ENCODE results near the gene SPOCK1.

The SPOCK1 gene

GRCh38 chr5:137099651-137100050 is 399.5 kb downstream of the SPOCK1 start:
- TF ChIP-seq SPI1 (IDR thresholded peaks at IDR 0.05; ENCODE audit: borderline replicate concordance, low read depth) (no peak), GABPA (IDR thresholded peaks at IDR 0.05; ENCODE audit: low read depth) (no peak), POLR2AphosphoS5 (IDR thresholded peaks at IDR 0.05; ENCODE audit: low read depth) (no peak)
- H3K27me3 ChIP-seq (ENCODE audit: insufficient read depth, poor library complexity, severe bottlenecking), result no peaks in the 10 kb centered on the region
- no peak overlapping the region for H3K4me3 ChIP-seq (replicated peaks; ENCODE audit: insufficient read depth, low read length)
- DNase-seq (ENCODE audit: low read depth in 1 of 2, low spot score in 1 of 2), result no peak
- no peak overlapping the region for H3K27ac ChIP-seq (replicated peaks)

- TF ChIP-seq CTCF (IDR thresholded peaks at IDR 0.05; ENCODE audit: insufficient read depth, low read length), result no peak
- TF ChIP-seq REST (IDR thresholded peaks at IDR 0.05; ENCODE audit: insufficient replicate concordance, low read depth), result no peak
- no peak for TF ChIP-seq GABPA (IDR thresholded peaks at IDR 0.05; ENCODE audit: low read depth)
- no peak for TF ChIP-seq SPI1 (IDR thresholded peaks at IDR 0.05; ENCODE audit: borderline replicate concordance, low read depth)
- Histone ChIP-seq H3K27me3 (ENCODE audit: insufficient read depth, poor library complexity, severe bottlenecking) (no peaks in the 10 kb centered on the region), H3K4me3 (replicated peaks; ENCODE audit: insufficient read depth, low read length) (no peak overlapping the region), H3K27ac (replicated peaks) (no peak overlapping the region)
- DNase-seq (ENCODE audit: low read depth in 1 of 2, low spot score in 1 of 2), result no peak
These were observed 400.5 kb downstream of the SPOCK1 start for GRCh38 chr5:137098663-137099062.

- Histone ChIP-seq H3K4me3 (replicated peaks; ENCODE audit: insufficient read depth, low read length) (no peak overlapping the region), H3K27ac (replicated peaks) (no peak overlapping the region), H3K27me3 (ENCODE audit: insufficient read depth, poor library complexity, severe bottlenecking) (no peaks in the 10 kb centered on the region)
- DNase-seq (ENCODE audit: low read depth in 1 of 2, low spot score in 1 of 2), result no peak
- TF ChIP-seq SPI1 (IDR thresholded peaks at IDR 0.05; ENCODE audit: borderline replicate concordance, low read depth) (no peak), REST (IDR thresholded peaks at IDR 0.05; ENCODE audit: insufficient replicate concordance, low read depth) (no peak), POLR2AphosphoS5 (IDR thresholded peaks at IDR 0.05; ENCODE audit: low read depth) (no peak), GABPA (IDR thresholded peaks at IDR 0.05; ENCODE audit: low read depth) (no peak), CTCF (IDR thresholded peaks at IDR 0.05; ENCODE audit: insufficient read depth, low read length) (no peak)
These were observed 400.9 kb downstream of the SPOCK1 start for GRCh38 chr5:137098238-137098637.

- DNase-seq (ENCODE audit: low read depth in 1 of 2, low spot score in 1 of 2), result no peak
- TF ChIP-seq POLR2AphosphoS5 (IDR thresholded peaks at IDR 0.05; ENCODE audit: low read depth) (no peak), SPI1 (IDR thresholded peaks at IDR 0.05; ENCODE audit: borderline replicate concordance, low read depth) (no peak), CTCF (IDR thresholded peaks at IDR 0.05; ENCODE audit: insufficient read depth, low read length) (no peak), REST (IDR thresholded peaks at IDR 0.05; ENCODE audit: insufficient replicate concordance, low read depth) (no peak), GABPA (IDR thresholded peaks at IDR 0.05; ENCODE audit: low read depth) (no peak)
- H3K4me3 ChIP-seq (replicated peaks; ENCODE audit: insufficient read depth, low read length), result no peak overlapping the region
- no peaks in the 10 kb centered on the region for H3K27me3 ChIP-seq (ENCODE audit: insufficient read depth, poor library complexity, severe bottlenecking)
- no peak overlapping the region for H3K27ac ChIP-seq (replicated peaks)
These were observed 401.9 kb downstream of the SPOCK1 start for GRCh38 chr5:137097203-137097602.

Data from HL-60 (cell line).